ENCODE data around the gene PLCE1. TPM values are rescaled to one million over a fixed set of nuclear protein-coding genes. Genes with fewer than 3 reads are reported as not detected.
A peak's percentile ranks its signal among the peaks of the same experiment; 100 is the strongest.

PLCE1 gene
- total and polyA plus RNA-seq, 2 of the 4 experiments (the other 2 are of a cell fraction): 2.2 to 4.5 TPM

GRCh38 chr10:94038024-94038423 lies 44.3 kb downstream of the PLCE1 start:
- no TSS peak for BruUV-seq (replicated peaks)
- Histone ChIP-seq H4K8ac (ENCODE audit: low read depth in 2 of 2, low read length in 2 of 2) (no peak overlapping the region), H3K27ac (ENCODE audit: insufficient read depth, low read length) (no peak overlapping the region), H2AK5ac (ENCODE audit: low read depth, low read length) (no peak overlapping the region), H3K18ac (ENCODE audit: low read depth, low read length) (no peak overlapping the region), H4K20me1 (ENCODE audit: insufficient read depth, low read length) (no peaks in the 10 kb centered on the region), H3K9me3 (ENCODE audit: control insufficient read depth, insufficient read depth, low read length) (no peaks in the 10 kb centered on the region), H3K4me2 (ENCODE audit: low read depth, low read length) (no peak overlapping the region), H2BK20ac (ENCODE audit: low read depth, low read length) (no peak overlapping the region), H3K9me1 (ENCODE audit: insufficient read depth, low read length) (0 out of 2 replicates have a peak, but pooled peaks cover 3% of the 10 kb centered on the region), H3K4me1 (ENCODE audit: control insufficient read depth, insufficient read depth, low read length) (peaks cover 2% of the 10 kb centered on the region), H2BK120ac (ENCODE audit: low read depth, low read length) (no peak overlapping the region), H3K9ac (ENCODE audit: low read depth, low read length) (no peak overlapping the region), H3K56ac (ENCODE audit: extremely low read depth, insufficient read depth, low read length) (no peak overlapping the region), H4K5ac (ENCODE audit: low read depth, low read length) (no peak overlapping the region), H3K36me3 (ENCODE audit: control insufficient read depth, insufficient read depth, low read length) (no peaks in the 10 kb centered on the region), H3K27me3 (ENCODE audit: control insufficient read depth, insufficient read depth, low read length) (no peaks in the 10 kb centered on the region), H2AFZ (replicated peaks; ENCODE audit: low read length, poor library complexity) (no peak overlapping the region), H4K91ac (ENCODE audit: insufficient read depth, low read depth, low read length) (no peak overlapping the region), H3K14ac (replicated peaks; ENCODE audit: low read depth, low read length) (no peak overlapping the region), H3K4me3 (ENCODE audit: insufficient read depth, low read depth, low read length) (no peak overlapping the region), H3K79me1 (ENCODE audit: low read depth in 1 of 2, low read length in 2 of 2) (no peaks in the 10 kb centered on the region), H2BK5ac (ENCODE audit: low read depth, low read length, poor library complexity, severe bottlenecking) (no peak overlapping the region), H3K4ac (ENCODE audit: low read depth, low read length) (no peak overlapping the region), H3K23ac (ENCODE audit: low read depth, low read length) (no peak overlapping the region), H2AK9ac (replicated peaks; ENCODE audit: low read depth, low read length, poor library complexity) (no peak overlapping the region), H2BK15ac (ENCODE audit: low read depth, low read length) (no peak overlapping the region)
- ATAC-seq (ENCODE audit: low read depth) (peak; percentile 38; the same call in 1 of the 2 replicates), DNase-seq (peak; percentile 35)
- dilution Hi-C loops (cut with HindIII; ENCODE audit: low sequenced_read_pairs, unreplicated experiment) (no loop called here), in situ Hi-C loops (cut with MboI; ENCODE audit: low sequenced_read_pairs) (no loop called here), intact Hi-C loops (cut with micrococcal nuclease) (no loop called here)
- 40% methylated on average over 2 of the region's 4 CpGs; no CpG with 5 or more reads in 1 of the 2 experiments for WGBS, 2 experiments (ENCODE audit: extremely low coverage in 2 of 2, insufficient read length in 1 of 2)
- ChIA-PET POLR2A (ENCODE audit: unreplicated experiment) (no interaction called here), CTCF (no interaction called here)
- no peak for TF ChIP-seq POLR2A (IDR thresholded peaks at IDR 0.05; ENCODE audit: low read depth, low read length)
- 0 out of 2 replicates have a peak, but pooled peaks have one; percentile 10 for TF ChIP-seq NFE2L2 (IDR thresholded peaks at IDR 0.05; ENCODE audit: low read depth, low read length)
- TF ChIP-seq SMC3 (IDR thresholded peaks at IDR 0.05; ENCODE audit: low read depth, low read length): no peak
- no peak for TF ChIP-seq CHD1 (IDR thresholded peaks at IDR 0.05; ENCODE audit: low read depth, low read length)
- no peak for TF ChIP-seq MAZ (IDR thresholded peaks at IDR 0.05; ENCODE audit: borderline replicate concordance, low read depth, low read length)
- TF ChIP-seq RCOR1 (IDR thresholded peaks at IDR 0.05; ENCODE audit: insufficient replicate concordance, low read length): no peak
